SW 1271 (cell line): ENCODE measurements around the gene MOB3B.
"Not testable (repeated sequence)": the region's sequence is repeated elsewhere in the genome, so short reads cannot be mapped to it uniquely, and the experiment has no call there.

Experiments used
- DNase-seq, 2 experiments: peaks; one replicate each; lab custom pipeline; 2025; lab: John Stamatoyannopoulos, UW

Gene MOB3B

DNA sequence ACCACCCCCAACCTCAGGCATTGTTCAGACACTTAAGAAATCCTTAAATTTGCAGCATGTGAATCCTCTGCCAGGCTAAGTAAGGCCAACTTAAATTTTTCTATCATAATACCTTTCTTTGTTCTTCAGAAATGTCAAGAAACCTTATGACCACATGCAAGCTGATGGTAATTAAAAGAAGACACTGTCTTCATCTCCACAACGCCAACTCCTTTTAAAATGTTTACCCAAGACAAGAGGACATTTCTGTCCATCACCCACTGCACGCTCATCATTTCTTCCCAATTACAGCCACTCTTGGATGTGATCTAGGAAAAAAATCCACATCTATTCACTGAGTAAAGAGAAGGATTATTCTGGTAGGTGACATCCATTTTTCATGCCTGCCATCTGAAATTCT lies 11.6 kb downstream of the MOB3B start:
- DNase-seq = no peak

DNA sequence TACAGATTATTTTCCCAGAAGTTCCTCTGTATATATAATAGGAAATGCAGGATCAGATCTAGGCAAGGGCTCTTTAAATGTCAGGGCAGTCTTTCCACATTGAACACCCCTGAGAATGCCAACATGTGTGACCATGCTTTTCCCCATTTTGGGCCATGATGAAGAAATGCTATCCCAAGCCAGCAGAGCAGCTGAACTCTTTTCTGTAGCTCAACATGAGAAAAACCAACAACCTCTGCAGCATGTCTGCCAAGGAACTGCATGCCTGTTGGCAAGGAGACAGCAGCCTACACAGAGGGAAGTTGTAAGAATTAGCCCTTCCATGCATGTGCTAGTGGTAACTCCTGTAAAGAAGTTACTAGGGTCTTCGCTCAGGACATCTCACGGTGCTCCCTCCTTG lies 15.1 kb downstream of the MOB3B start:
- no peak for DNase-seq

DNA sequence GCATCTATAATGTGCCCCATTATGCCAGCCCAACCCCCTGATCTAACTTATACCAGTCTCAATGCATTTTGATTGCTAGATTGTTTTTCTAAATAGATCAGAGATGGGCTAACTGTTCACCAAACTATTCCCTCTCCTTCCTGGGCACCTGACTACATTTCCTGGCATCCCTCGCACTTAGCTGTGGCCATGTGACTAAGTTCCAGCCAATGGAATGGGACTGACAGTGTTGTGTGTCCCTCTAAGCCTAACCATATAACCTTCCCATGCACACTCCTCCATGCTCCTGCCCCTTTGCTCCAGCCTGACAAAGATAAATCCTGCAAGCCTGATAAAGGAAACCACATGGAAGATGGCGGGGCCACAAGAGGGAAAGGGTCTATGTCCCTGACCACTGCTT lies 17.8 kb downstream of the MOB3B start:
- no peak for DNase-seq

DNA sequence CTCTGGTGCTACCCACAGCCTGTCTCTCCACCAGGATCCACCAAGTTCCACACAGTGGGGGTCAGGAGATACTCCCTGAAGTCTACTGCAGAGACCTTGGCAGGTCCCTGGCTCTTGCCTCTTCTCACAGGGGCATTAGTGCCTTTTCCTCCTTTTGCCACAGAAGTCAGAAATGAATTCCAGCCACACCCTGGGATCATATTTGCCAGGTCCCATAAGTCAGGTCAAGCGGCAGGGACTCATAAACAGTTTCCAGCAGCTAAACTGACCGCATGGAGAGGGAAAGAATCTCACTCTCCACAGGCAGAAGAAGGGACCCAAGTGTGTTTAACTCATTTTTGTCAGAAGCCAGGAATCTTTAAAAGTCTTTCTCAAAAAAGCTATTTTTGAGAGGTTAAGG lies 18.8 kb downstream of the MOB3B start:
- DNase-seq = no peak

DNA sequence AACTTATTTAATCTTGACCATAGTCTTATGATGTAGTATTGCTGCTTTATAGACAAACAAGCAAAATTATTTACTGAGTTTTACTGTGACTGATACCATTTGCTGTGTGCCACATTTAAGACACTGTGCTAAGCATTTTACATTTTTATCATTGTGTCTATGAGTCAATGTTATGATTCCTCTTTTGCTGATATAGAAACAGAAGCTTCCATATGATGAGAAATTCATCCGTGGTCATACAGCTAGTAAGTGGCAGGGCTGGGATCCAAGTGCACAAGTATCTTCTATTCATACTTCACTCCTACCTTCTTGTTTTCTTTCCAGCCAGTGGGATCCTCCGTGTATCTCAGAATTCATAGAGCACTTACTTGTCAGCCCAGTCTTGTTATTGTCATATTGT lies 22.6 kb downstream of the MOB3B start:
- DNase-seq = no peak

DNA sequence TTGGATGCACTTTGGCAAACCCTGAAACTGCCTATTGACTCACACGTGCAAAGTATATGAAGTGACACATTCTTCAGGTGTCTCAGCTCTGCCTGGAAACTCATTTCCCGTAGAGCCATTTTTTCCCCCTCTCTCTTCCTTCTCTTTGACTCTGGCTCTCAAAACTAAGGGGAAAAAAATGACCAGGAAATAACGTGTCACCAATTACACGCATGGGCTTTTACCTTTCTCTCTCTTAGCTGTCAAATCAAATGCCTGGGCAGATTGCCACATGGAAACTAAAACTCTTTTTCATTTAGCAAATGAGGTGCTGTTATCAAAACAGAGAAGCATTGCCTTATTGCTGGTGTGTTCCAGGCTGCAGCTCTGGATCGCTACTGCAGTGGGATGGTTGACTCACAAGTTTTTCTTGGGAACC lies 23.9 kb downstream of the MOB3B start:
- DNase-seq = no peak

DNA sequence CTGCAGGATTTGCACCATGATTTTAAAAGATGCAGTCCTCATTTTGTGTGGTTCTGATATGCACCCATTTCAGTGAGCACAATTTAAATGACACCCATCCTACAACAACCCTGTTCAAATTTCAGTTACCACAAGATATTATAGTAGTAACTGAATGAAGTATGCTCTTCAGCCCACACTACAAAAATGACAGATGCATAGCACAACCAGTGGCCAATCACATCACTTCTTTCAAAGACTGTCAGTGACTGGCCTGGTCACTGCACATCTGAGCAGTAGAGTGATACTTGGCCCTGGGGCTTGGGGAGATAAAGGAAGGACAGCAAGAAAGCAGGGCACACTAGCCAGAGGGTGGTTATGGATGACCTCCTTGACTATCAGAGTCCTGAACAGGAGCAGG lies 25.4 kb downstream of the MOB3B start:
- DNase-seq = no peak

DNA sequence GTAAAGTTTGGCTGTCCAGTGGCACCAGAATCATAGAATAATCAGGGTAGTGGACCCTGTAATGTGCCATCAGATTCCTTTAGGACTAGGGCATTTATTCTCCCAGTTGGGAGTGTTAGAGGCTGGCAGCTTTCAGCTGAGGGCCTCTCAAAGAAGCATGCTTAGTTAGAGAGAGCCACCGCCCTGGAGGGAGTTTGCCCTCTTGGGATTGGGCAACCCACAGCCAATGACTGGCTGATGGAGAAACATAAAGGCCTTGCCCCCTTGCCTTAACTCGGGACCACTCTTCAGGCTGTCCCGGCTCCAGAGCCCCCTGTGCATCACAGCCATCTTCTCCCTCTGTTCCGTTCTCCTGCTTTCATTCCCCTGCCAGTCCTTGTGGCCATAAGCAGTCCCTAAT lies 26.0 kb downstream of the MOB3B start:
- no peak for DNase-seq

DNA sequence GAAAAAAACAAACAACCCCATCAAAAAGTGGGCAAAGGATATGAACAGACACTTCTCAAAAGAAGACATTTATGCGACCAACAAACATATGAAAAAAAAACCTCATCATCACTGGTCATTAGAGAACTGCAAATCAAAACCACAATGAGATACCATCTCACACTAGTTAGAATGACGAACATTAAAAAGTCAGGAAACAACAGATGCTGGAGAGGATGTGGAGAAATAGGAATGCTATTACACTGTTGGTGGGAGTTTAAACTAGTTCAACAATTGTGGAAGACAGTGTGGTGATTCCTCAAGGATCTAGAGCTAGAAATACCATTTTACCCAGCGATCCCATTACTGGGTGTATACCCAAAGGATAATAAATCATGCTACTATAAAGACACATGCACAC lies 28.7 kb downstream of the MOB3B start:
- DNase-seq = not testable (repeated sequence)

DNA sequence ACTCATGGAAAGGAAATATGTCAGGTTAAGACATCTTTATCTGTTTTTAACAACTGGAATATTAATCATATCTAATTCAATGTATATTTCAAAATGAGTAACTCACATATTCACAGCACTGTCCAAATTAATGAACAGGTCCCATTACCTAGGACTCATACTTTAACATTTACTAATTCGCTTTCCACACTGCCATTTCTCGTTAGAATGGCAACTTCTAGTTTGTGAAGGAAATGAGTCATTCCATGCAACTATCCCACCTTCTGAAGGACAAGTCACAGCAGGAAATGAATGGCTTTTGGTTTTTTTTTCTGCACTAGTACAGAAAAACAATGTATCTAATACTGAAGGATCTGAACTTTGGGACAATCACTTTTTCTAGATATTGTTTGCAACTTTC lies 30.2 kb downstream of the MOB3B start:
- peak; percentile 42 to 63 for DNase-seq

DNA sequence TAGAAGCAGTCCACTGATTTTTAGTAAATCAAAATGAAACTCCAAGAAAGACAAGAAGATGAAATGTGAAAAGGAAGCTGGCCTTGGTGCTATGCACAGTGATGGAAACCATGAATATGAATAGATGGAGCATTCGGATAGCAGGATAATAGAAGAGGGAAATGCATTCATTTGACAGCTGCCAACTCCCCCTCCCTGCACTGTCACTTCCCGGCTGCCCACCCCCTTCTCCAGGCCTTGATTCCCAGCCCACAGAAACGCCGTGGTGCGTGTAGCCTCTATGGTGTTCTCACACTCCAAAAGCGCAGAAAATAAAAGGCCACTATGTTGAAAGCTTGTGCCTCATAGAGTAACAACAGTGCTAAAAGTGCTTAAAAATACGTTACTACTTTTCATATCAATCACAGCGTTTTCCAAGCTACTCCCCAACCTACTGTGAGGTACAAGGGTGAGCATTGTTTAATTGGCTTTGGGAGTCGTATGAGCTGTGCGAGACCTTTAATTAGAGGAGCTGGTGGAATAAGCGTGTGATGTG lies 31.7 kb downstream of the MOB3B start:
- DNase-seq = no peak

DNA sequence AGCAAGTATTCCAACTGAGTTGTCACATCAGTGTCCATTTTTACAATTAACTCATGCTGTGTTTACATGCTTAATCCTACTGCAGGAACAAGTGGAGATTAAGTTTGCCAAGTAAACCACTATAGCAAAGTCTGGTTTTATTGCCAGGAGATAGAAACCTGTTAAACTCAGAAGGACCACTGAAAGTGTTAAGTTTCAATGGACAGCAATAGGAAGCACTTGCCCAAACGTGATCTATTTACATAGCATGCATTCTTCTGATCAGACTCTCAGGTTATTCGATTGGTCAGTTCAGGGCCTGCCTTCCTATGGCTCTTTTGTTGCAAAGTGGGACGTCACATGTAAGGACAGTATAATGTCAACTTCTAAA lies 33.5 kb downstream of the MOB3B start:
- no peak for DNase-seq

DNA sequence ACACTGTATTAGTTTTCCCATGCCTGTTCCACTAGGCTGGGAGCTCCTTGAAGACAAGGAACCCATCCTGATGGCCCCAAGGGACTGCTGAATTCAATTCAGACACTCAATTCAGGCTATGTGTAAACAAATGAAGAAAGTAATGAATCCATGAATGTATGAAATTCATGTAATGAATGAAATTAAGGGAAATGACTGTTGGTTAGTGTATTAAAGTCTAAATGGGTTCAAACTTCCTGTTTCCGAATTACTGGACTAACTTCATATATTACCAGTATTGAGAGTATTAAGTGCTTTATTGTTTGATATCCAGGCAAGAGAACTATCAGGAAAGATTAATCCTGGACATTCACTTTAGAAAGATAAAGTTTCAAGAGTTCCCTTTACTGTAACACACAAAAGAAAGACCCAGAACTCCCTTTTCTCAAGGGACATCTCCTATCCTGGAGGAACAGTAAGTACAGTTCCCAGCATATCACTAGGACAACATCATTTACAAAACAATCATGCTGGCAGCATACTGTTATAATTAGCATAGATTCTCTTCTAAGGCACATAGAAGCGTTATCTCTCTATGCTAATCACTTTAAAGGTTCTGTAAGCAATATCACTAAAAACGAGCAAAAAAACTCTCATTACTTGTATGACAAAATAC lies 34.0 kb downstream of the MOB3B start:
- DNase-seq = no peak

DNA sequence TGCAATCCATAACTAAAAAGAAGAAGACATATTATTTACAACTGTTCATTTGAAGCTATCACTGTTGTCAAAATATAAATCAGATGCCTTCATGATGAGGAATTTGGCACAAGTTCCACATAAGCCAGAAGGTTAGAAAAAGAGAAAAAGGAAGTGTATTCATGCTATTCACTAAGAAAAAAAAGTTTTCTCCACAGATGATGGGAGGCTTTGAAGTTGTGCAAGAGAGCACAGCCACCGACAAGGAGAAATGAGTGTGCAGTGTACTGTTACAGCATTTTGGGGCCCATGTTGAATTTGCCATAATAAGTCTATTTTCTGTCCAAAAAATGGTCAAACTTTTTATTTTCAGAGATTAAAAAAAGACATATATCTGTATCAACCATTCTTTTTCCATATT lies 38.5 kb downstream of the MOB3B start:
- DNase-seq = no peak

DNA sequence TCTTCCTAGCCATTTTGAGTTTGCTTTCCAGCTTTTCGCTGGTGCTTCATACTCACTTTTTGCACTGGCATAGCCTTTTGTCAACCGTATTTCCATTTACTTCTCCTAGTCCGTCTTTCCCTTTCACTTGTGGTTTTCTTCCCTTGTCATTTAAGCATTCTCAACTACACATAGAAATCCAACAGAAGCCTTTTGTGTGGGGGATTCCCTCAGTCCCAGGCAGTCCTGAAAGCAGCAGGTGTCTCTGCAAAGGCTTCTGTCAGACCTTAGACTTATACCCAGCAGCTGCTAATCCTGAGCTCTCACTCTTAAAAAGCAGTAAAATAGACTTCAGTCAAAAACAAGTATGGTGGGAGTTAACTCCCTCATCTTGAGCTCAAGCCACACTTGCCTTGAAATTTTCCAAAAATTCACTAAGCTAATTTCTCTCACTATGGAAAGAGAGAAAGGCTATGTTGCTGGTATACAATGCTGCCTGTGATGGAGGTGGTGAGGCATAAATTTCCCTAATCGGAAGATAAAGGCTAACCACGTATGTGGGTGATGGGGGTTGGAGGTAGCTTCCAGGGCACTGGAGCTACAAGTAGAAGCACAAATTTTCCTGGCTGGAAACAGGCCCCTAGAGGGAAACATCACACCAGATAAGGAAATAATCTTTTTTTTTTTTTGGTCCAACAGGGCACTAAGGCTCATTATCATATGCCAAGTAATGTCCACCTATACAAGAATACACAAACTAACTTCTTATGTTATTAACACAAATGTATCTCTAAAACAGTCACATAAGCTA lies 40.3 kb downstream of the MOB3B start:
- no peak for DNase-seq

DNA sequence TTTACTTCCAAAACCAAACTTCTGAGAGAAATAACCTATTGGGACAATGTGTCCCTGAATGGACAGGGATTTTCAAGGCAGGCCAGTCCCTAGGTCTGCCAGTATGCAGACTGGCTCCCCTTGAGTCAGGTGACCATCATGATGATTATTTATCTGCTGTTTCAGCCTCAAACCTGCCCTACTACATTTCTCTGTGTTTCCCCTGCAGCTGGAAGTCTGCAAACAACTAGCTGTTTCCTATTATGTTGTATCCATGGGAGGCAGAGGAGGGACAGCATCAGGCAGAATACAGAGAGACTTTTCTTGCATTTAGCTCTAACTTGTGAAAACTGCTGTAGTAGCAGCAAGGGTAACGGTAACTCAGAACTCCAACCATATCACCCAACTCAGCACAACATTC lies 41.7 kb downstream of the MOB3B start:
- DNase-seq = no peak

DNA sequence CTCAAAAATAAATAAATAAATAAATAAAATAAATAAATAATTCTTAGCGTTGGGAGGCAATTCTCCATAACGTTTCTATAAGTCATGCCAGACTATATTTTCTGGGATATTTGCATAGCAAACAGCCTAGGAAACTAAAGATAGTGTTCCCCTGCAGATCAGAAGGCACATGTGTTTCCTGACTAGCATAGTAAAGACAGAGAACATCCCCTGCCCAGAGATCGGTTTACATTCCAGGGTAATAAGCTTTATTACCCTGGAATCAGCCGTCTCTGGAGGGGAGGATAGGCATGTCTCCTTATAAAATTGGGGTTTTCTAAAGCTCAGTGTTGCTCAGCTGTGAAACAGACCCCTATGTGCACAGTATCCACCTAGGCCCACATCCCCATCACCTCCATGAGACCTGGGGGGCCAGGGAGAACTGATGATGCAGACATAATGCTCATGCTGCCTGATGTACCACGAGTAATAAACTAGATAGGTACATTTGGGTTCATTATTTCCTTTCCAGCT lies 42.4 kb downstream of the MOB3B start:
- DNase-seq = no peak

DNA sequence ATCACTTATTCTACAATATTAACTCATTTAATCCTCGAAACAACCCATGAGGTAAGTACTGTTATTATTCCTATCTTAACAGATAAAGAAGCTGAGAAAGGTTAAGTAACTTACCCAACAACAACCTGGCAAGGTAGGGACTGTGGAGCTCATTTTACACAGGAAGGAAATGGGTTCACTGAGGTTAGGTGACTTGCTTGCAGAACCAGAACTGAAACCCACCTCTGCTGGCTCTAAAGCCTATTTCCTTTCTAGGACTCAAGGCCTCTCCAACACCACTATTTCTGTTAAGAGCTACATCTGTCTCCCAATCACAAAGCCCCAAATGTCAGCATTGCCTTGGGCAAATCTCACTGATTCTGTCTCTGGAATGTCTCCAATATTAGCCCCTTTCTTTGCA lies 44.5 kb downstream of the MOB3B start:
- DNase-seq = no peak

DNA sequence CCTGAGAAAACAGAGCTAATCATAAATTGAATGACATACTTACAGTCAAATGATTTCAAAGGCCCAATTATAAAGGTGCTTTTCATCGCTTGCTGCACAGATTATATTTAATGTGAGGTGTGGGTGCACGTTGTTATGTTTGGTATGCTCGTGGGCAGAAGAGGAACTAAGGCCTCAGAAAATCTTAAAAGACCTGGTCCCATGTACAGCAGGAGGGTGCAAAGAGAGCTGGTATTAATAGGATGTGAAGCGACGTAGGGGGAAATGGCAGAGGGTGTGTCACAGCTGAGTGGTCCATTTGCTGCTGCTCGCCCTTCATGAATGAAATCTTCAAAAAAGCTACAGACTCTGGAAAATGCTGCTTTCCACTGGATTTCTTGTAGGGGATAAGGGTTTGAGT lies 46.0 kb downstream of the MOB3B start:
- no peak for DNase-seq

DNA sequence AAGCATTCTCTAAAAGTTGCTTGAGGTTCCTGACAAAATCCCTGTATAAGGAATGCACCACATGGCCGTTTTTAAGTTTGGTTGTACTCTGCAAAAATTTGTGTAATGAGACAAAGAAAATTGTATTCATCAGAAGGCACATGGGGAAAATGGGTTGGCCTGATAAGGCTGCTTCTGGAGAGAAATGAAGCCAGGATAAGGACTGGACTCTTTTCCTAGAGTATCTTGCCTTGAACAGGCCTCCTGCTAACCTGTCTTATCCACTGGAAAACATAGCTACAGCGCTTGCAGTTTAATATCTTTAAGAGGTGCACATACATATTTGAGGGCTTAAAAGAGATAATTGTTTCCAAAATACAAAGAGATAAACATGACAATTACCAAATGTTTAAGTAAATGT lies 46.9 kb downstream of the MOB3B start:
- no peak for DNase-seq

DNA sequence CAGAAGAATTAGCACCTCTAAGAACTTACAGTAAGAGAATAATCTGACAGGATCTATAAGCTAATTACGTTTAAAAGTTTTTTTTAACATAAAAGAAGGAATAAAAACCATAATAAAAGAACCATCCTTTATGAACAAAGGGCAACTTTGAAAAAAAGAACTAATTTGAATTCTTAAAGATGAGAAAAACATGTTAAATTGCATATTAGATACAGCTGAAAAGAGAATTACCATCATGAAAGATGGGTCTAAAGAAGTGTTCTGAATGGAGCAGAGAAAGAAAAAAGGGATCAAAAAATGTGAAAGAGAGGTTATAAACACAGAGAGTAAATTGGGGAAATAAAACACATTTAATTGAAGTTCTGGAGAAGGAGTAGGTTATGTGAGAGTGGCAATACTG lies 51.3 kb downstream of the MOB3B start:
- DNase-seq = no peak

DNA sequence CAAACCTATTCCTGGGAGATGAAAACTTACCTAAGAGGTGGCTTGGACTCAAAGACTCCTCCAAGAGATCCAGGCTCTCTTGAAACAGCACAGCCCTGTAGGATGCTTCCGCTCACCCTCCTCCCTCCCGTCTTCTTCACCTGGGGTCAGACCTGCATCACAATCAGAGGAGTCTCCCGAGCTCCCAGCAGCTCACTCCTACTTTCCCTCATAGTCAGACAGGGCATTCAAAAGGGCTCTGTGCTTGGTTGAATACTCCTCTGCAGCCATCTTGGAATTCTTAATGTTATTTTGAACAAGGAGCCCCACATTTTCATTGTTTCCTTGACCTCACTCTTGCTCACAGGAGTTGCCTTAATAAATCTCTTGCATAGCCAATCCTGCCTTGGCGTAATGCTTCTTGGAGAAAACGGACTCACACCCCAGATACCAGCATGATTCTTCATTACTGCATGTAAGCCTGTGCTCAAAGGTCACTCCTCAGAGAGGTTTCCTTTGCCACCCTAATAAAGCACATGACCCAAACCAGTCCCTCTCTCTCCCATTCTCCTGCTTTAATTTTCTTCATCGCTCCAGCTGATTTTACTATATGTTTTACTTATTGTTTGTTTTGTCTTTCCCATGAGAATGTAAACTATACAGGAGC lies 52.6 kb downstream of the MOB3B start:
- DNase-seq = no peak

DNA sequence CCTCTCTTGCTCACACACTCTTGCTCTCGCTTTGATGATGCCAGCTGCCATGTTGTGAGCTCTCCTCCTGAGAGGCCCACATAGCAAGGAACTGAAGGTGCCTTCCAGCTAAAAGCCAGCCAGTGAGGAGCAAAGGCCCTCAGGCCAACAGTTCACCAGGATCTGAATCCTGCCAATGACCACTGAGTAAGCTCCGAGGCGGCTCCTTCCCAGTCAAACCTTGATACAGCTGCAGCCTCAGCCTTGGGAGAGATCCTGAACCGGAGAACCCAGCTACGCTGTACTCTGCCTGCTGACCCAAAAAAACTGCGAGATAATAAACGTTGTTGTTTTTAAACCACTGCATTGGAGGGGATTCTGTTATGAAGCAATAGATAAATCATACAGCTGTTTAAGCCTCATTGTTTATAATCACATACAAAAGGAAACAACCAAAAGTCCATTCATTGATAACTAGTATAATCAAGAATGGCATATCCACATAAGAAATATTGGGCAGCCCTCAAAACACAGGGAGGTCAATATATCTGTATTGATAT lies 54.5 kb downstream of the MOB3B start:
- DNase-seq = no peak
